ENCODE data around the gene MUS81. TPM values are rescaled to one million over a fixed set of nuclear protein-coding genes. Genes with fewer than 3 reads are reported as not detected.

The MUS81 gene
- total and polyA plus RNA-seq, 10 of the 15 experiments (the other 5 are each of a cell fraction or from before 2014, with no cell fraction given): 11.8 to 76.1 (median 48.4) TPM

DNA sequence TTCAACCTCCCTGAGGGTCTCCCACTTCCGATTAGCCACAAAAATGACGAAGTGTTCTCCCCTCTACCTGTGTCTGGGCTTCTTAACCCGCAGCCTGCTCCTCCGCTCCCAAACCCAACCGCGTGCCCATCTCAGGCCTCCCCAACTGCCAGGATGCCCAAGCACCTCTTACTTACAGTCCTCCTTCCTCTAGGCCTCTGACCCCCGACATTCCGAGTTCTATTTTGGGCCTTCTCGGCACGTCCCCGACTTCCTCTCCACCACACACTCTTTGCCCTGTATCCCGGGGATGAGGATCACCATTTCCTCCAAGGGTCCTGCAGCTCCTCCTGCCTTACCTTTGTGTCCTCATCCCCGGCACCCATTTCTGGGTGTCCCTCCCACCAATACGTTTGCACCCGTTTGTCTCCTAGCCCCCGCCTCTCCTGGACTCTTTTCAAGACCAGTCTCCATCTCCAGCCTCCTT is 388 bp upstream of the MUS81 start (continued):
- no peak for TF ChIP-seq HDAC6 (IDR thresholded peaks at IDR 0.05; ENCODE audit: unreplicated experiment)
- no peak for TF ChIP-seq NFIC (IDR thresholded peaks at IDR 0.05; ENCODE audit: low read depth, low read length)
- TF ChIP-seq NFYA (IDR thresholded peaks at IDR 0.05; ENCODE audit: borderline replicate concordance, low read depth, low read length): no peak
- TF ChIP-seq KDM1A (IDR thresholded peaks at IDR 0.05; ENCODE audit: borderline replicate concordance): no peak
- no peak for TF ChIP-seq ELK1 (IDR thresholded peaks at IDR 0.05; ENCODE audit: low read depth, low read length)
- TF ChIP-seq CREM (IDR thresholded peaks at IDR 0.05; ENCODE audit: low read depth): no peak
- TF ChIP-seq NFXL1 (IDR thresholded peaks at IDR 0.05; ENCODE audit: borderline replicate concordance): no peak
- peak; percentile 2; the same call in 1 of the 2 replicates for TF ChIP-seq EED (IDR thresholded peaks at IDR 0.05; ENCODE audit: low read depth)
- TF ChIP-seq CTCF (IDR thresholded peaks at IDR 0.05 in 2 of 3, conservative IDR thresholded peaks at IDR 0.05 in 1 of 3; ENCODE audit: control insufficient read depth in 2 of 3, extremely low read depth in 1 of 3, insufficient read depth in 1 of 3, low read depth in 3 of 3, low read length in 3 of 3): no peak
- no peak for TF ChIP-seq SIX5 (IDR thresholded peaks at IDR 0.05; ENCODE audit: low read depth, low read length, severe bottlenecking)
- no peak for TF ChIP-seq CREB1 (IDR thresholded peaks at IDR 0.05; ENCODE audit: low read depth)
- TF ChIP-seq, protein P1, sequence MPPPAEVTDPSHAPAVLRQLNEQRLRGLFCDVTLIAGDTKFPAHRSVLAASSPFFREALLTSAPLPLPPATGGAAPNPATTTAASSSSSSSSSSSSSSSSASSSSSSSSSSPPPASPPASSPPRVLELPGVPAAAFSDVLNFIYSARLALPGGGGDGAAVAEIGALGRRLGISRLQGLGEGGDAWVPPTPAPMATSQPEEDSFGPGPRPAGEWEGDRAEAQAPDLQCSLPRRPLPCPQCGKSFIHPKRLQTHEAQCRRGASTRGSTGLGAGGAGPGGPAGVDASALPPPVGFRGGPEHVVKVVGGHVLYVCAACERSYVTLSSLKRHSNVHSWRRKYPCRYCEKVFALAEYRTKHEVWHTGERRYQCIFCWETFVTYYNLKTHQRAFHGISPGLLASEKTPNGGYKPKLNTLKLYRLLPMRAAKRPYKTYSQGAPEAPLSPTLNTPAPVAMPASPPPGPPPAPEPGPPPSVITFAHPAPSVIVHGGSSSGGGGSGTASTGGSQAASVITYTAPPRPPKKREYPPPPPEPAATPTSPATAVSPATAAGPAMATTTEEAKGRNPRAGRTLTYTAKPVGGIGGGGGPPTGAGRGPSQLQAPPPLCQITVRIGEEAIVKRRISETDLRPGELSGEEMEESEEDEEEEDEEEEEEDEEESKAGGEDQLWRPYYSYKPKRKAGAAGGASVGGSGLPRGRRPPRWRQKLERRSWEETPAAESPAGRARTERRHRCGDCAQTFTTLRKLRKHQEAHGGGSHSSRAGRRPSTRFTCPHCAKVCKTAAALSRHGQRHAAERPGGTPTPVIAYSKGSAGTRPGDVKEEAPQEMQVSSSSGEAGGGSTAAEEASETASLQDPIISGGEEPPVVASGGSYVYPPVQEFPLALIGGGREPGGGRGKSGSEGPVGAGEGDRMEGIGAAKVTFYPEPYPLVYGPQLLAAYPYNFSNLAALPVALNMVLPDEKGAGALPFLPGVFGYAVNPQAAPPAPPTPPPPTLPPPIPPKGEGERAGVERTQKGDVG (CRISPR knock-in tag; IDR thresholded peaks at IDR 0.05): no peak
- peak; percentile 34; the same call in 1 of the 2 replicates for TF ChIP-seq POLR2A (IDR thresholded peaks at IDR 0.05; ENCODE audit: low read depth, low read length)
- peak; percentile 66 for TF ChIP-seq ATF7 (IDR thresholded peaks at IDR 0.05; ENCODE audit: low read depth)
- no peak for TF ChIP-seq IRF5 (IDR thresholded peaks at IDR 0.05; ENCODE audit: borderline replicate concordance)
- no peak for TF ChIP-seq TAF1 (IDR thresholded peaks at IDR 0.05; ENCODE audit: borderline replicate concordance, low read depth, low read length)
- no peak for TF ChIP-seq USF1 (IDR thresholded peaks at IDR 0.05; ENCODE audit: borderline replicate concordance, extremely low read length, insufficient read depth, low read depth, low read length)
- no peak for TF ChIP-seq TCF3 (IDR thresholded peaks at IDR 0.05; ENCODE audit: borderline replicate concordance, insufficient read depth, low read depth, low read length)
